Astrocyte (in vitro differentiated cells and primary cell): ENCODE data around the gene BNIPL.

Experiments
- EZH2 ChIP-seq: IDR thresholded peaks from 2 replicates; pipeline ENCODE4 v1.6.1; 2012; ENCODE audit warnings: mild to moderate bottlenecking, low read length, inconsistent platforms; ENCODE audit not compliant: insufficient read depth
- TF ChIP-seq, protein P1 (sequence below): IDR thresholded peaks from 2 replicates; pipeline ENCODE4 v1.5.1; 2011; ENCODE audit warnings: low read depth, mild to moderate bottlenecking, inconsistent platforms, low read length, moderate library complexity; ENCODE audit not compliant: insufficient read depth

DNA sequence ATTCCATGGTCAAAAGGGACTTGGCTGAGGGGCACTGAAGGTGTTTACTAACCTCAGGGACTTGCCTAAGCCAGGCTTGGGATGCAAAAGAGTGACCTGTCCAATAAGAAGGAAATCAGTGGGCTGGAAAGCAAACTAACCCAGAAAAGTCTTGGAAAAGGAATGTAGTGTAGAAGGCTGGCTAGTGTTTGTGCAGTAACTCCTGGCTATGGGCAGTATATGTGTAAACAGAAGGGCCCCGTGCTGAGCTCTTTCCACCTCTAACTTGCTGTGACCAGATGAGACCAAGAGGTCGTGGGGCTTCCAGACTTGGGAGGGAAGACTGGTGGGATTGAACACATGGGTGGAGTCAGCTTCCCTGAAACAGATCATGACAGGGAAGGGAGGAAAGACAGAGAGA lies 33.8 kb upstream of the BNIPL start:
- TF ChIP-seq, protein P1, sequence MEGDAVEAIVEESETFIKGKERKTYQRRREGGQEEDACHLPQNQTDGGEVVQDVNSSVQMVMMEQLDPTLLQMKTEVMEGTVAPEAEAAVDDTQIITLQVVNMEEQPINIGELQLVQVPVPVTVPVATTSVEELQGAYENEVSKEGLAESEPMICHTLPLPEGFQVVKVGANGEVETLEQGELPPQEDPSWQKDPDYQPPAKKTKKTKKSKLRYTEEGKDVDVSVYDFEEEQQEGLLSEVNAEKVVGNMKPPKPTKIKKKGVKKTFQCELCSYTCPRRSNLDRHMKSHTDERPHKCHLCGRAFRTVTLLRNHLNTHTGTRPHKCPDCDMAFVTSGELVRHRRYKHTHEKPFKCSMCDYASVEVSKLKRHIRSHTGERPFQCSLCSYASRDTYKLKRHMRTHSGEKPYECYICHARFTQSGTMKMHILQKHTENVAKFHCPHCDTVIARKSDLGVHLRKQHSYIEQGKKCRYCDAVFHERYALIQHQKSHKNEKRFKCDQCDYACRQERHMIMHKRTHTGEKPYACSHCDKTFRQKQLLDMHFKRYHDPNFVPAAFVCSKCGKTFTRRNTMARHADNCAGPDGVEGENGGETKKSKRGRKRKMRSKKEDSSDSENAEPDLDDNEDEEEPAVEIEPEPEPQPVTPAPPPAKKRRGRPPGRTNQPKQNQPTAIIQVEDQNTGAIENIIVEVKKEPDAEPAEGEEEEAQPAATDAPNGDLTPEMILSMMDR: no peak
- no peak for TF ChIP-seq EZH2
